ENCODE results near the gene EEF1A2. TPM values are rescaled to one million over a fixed set of nuclear protein-coding genes. Genes with fewer than 3 reads are reported as not detected.

Gene EEF1A2
- polyA plus RNA-seq, 2 of the 4 experiments (the other 2 are of a cell fraction) = 16.3 to 129 TPM

- TF ChIP-seq, protein P1, sequence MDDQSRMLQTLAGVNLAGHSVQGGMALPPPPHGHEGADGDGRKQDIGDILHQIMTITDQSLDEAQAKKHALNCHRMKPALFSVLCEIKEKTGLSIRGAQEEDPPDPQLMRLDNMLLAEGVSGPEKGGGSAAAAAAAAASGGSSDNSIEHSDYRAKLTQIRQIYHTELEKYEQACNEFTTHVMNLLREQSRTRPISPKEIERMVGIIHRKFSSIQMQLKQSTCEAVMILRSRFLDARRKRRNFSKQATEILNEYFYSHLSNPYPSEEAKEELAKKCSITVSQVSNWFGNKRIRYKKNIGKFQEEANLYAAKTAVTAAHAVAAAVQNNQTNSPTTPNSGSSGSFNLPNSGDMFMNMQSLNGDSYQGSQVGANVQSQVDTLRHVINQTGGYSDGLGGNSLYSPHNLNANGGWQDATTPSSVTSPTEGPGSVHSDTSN (IDR thresholded peaks at IDR 0.05) = no peak
- no peak for TF ChIP-seq RFX5 (IDR thresholded peaks at IDR 0.05)
Measured at GRCh38 chr20:63487781-63488241, 11.1 kb downstream of the EEF1A2 start (continued).

DNA sequence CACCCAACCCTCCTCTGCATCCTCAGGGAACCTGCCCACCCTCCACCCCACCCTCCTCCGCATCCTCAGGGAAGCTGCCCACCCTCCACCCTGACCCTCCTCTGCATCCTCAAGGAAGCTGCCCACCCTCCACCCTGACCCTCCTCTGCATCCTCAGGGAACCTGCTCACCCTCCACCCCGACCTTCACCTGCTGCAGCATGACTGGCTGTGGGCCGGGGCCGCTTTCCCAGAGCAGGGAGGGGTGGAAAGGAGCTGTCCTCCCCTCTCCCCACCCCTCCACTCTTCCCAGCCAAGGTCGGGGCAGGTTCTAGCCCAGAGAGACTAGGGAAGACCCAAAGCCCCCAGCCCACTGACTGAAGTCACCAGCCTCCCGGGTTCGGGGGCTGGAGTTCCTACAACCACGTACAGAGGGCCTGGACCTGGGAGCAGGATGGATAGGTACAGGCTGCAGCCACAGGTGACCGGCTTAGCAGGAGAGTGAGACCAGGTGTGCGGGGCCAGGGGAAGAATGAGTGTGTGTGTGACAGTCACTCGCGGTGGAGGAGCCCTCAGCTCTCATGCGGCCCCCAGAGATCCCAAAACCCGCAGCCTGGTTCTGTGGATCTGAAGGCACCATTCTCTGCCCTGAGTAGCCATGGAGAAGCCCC lies 11.6 kb downstream of the EEF1A2 start:
- no peak overlapping the region for H3K27ac ChIP-seq
- H3K4me2 ChIP-seq = no peak overlapping the region
- no peak for TF ChIP-seq TP53 (CRISPR knock-in tag; IDR thresholded peaks at IDR 0.05)
- no peak for TF ChIP-seq NPAS2 (CRISPR knock-in tag; IDR thresholded peaks at IDR 0.05; ENCODE audit: borderline replicate concordance)
- no peak for TF ChIP-seq BHLHE40 (IDR thresholded peaks at IDR 0.05; ENCODE audit: low read depth, low read length)
- TF ChIP-seq POLR2AphosphoS2 (conservative IDR thresholded peaks at IDR 0.05; ENCODE audit: low read length) = no peak
- TF ChIP-seq NFE2L2 (conservative IDR thresholded peaks at IDR 0.05; ENCODE audit: low read length) = no peak
- TF ChIP-seq CEBPB (IDR thresholded peaks at IDR 0.05) = no peak
- no peak for TF ChIP-seq FOSB (CRISPR knock-in tag; IDR thresholded peaks at IDR 0.05)
- no peak for TF ChIP-seq KDM5A (IDR thresholded peaks at IDR 0.05)
- TF ChIP-seq CHD4 (IDR thresholded peaks at IDR 0.05; ENCODE audit: borderline replicate concordance) = no peak
- no peak for TF ChIP-seq HOXB13 (CRISPR knock-in tag; IDR thresholded peaks at IDR 0.05; ENCODE audit: low read depth)
- ATAC-seq (no peak), FAIRE-seq (no peak), DNase-seq (ENCODE audit: low read depth in 1 of 2, low spot score in 1 of 2) (no peak)
- peaks cover 12% of the 10 kb centered on the region; the same call in 2 of the 3 replicates for H3K4me1 ChIP-seq
- CTCF ChIA-PET = interaction anchor here (1.9 kb wide), 1 partner anchor 9 kb away, joined by 11 read pairs; no protein-coding TSS in a partner anchor
- H3K4me3 ChIP-seq = no peak overlapping the region
- H3K9me3 ChIP-seq = no peaks in the 10 kb centered on the region
- POLR2A ChIA-PET = no interaction called here
- 90% methylated on average over 7 of the region's 14 CpGs for WGBS (ENCODE audit: missing lambda C conversion rate)

DNA sequence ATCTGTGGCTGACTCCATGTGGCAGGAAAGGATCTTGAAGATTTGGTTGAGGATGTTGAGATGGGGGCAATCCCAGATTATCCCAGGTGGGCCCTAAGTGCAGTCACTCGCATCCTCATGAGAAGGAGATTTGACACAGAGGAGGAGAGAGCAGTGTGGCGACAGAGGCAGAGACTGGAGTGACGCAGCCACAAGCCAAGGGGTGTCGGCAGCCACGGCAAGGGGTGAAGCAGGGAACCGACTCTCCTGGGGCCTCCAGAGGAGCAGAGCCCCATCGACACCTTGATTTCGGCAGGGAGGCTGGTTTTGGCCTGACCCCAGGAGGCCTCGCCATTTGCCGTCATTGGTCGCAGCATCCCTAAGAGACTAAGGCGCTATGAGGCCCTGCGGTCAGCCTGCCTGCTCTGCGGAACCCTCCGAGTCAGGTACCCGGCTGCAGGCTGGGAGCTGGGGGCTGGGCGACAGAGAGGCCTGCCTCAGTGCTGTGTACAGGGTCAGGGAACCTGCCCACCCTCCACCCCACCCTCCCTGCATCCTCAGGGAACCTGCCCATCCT lies 12.5 kb downstream of the EEF1A2 start:
- peaks cover 16% of the 10 kb centered on the region; the same call in 2 of the 3 replicates for H3K4me1 ChIP-seq
- 89% methylated on average over 15 of the region's 17 CpGs for WGBS (ENCODE audit: missing lambda C conversion rate)
- no peak overlapping the region for H3K4me2 ChIP-seq
- ChIA-PET CTCF (interaction anchor here (1.9 kb wide), 1 partner anchor 10 kb away, joined by 11 read pairs; no protein-coding TSS in a partner anchor), POLR2A (no interaction called here)
- ATAC-seq = no peak
- no peaks in the 10 kb centered on the region for H3K9me3 ChIP-seq
- FAIRE-seq = no peak
- no peak overlapping the region for H3K27ac ChIP-seq
- no peak for DNase-seq (ENCODE audit: low read depth in 1 of 2, low spot score in 1 of 2)
- TF ChIP-seq POLR2A (IDR thresholded peaks at IDR 0.05; ENCODE audit: low read length) (no peak), NR3C1 (IDR thresholded peaks at IDR 0.05) (no peak), ATOH8 (CRISPR knock-in tag; IDR thresholded peaks at IDR 0.05; ENCODE audit: low read depth) (no peak), CBX8 (IDR thresholded peaks at IDR 0.05) (no peak), GATA3 (IDR thresholded peaks at IDR 0.05; ENCODE audit: borderline replicate concordance) (no peak), CBX2 (IDR thresholded peaks at IDR 0.05; ENCODE audit: borderline replicate concordance, low read depth) (no peak), JUNB (IDR thresholded peaks at IDR 0.05) (no peak), HOXA7 (CRISPR knock-in tag; IDR thresholded peaks at IDR 0.05) (no peak), RFX5 (IDR thresholded peaks at IDR 0.05) (no peak), NPAS2 (CRISPR knock-in tag; IDR thresholded peaks at IDR 0.05; ENCODE audit: borderline replicate concordance) (no peak)
- TF ChIP-seq, protein P1 (IDR thresholded peaks at IDR 0.05) = no peak
- no peak overlapping the region for H3K4me3 ChIP-seq
